Middle frontal gyrus (tissue), 1 donor: ENCODE results near the gene SH3BP4.

ENCODE experiments used
- DNase-seq: peaks from one replicate; pipeline ENCODE4 v3.0.0-alpha.2; 2015; ENCODE audit warnings: low spot score; ENCODE audit errors: extremely low spot score

Gene SH3BP4

DNA sequence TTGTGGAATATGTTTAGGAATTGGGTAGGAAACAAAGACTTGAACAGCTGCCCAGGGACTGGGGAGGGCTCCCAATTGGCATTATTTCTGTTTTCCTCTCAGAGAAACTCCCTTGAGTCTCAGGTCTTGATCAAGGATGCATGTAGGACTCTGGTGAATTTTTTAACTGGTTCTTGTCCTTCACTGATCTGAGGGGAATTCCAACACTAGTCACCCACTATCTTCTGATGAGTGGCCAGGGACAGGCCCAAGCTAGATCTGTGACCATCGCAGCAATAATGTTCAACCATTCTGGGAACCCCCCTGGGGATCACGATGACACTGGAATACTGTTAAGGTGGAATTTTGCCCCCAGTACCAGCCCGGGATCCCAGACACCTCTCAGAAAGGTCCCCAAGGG lies 132.0 kb downstream of the SH3BP4 start:
- DNase-seq, result no peak

GRCh38 chr2:235084424-235084823 lies 132.6 kb downstream of the SH3BP4 start:
- no peak for DNase-seq

- no peak for DNase-seq
Measured at GRCh38 chr2:235085476-235085875, 133.7 kb downstream of the SH3BP4 start.

DNA sequence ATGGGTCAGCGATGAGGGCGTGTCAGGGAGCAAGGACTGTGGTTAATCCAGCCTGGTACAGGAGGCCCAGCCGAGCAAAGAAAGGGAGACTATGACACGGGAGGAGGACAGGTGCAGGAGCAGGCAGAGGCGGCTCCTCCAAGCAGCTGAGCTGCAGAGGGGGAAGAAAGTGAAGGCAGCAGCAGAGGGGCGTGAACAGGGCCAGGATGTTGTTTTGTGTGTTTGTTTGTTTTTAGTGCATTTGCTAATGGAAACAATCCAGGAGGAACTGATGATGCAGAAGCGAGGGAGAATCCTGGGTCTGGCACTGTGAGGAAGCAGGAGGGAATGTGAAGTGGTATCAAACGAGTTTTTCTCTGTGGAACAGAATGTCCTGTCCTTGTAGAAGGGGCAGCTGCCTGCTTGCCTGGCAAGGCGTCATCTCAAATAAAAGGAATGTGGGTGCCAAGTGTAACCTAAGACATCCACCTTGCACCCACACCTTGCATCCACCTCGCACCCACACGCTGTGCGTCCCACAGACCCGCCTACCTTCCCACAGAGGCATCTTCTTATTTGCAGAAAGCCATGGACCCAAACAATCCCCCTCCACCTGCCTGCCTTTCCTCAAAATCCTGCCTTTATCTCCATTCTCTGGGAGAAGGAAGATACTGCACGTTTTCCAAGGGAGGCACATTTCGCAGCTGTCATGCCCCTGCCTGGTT lies 134.8 kb downstream of the SH3BP4 start:
- DNase-seq, result no peak

- DNase-seq, result no peak
Measured at GRCh38 chr2:235087832-235088495, 136.1 kb downstream of the SH3BP4 start.

DNA sequence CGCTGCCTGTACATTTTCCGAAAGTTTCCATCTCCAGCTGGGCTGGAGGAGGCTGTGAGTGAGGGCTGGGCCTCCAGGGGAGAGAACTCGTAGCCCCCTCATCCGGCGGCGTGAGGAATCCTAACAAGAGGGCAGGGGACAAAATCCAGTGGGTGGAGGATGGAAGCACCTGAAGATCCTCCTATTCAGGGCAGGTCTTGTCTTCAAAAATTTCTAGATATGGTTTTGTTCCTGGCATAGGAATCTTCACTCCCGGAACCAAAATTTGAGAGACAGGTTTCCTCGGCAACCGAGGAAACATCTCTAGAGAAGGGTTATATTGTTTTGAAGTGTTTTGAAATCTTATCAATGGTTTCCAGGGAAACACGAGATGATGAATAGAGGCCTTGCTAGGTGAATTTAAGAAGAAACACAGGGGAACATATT lies 136.7 kb downstream of the SH3BP4 start:
- DNase-seq, result no peak

DNA sequence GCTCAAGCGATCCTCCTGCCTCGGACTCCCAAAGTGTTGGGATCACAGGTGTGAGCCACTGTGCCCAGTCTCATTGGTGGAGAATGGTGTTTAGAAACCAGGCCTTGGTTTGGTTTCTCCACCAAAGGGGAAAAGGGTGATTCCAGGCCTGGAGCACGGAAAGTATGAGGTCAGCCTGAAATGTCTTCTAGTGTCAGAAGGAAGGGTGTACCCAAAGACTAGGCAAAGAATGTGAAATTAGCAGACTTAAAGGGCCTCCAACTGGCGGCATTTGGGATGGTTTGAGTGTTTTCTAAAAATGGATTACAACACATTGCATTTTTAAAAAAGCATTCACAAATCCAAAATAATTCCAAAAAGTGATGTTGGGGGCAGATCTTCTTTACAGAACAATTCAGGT lies 139.6 kb downstream of the SH3BP4 start:
- no peak for DNase-seq

GRCh38 chr2:235091983-235092382 lies 140.2 kb downstream of the SH3BP4 start:
- no peak for DNase-seq

- no peak for DNase-seq
Measured at GRCh38 chr2:235092433-235093223, 140.8 kb downstream of the SH3BP4 start.

- no peak for DNase-seq
Measured at GRCh38 chr2:235094457-235094856, 142.6 kb downstream of the SH3BP4 start.

GRCh38 chr2:235095569-235095968 lies 143.8 kb downstream of the SH3BP4 start:
- DNase-seq, result no peak

DNA sequence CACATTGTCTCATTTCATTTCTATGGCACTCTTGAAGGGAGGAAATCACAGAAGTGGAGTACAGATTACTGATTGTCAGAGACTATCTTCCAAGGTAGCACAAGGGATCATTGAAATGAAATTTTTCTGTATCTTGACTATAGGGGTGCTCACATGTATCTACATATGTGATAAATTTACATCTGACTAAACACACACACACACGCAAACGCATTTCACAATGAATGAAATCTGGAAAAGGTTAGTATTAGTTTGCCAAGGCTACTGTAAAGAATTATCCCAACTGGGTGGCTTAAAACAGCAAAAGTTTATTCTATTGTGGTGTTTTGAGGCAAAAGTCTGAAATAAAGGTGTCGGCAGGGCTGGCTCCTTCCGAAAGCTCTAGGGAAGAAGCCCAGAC lies 144.6 kb downstream of the SH3BP4 start:
- no peak for DNase-seq

DNA sequence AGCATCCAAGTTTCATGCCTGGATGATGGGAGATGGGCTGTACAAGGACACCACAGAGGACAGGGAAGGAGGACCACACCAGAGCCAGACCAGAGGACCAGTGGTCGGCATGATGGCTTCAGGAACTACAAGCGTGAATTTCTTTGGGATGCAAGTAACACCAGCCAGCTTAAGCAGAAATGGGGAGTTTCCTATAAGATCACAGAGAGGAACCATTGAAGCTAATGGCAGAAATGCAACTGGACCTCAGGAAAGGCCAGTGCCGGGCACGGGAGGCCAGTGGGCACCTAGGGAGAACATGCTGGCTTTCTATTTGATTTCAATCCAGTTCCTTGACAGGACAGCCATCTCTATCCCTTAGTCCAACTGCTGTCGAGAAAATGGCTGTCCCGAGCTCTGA lies 145.4 kb downstream of the SH3BP4 start:
- DNase-seq, result no peak

GRCh38 chr2:235098269-235098668 lies 146.5 kb downstream of the SH3BP4 start:
- DNase-seq, result no peak

DNA sequence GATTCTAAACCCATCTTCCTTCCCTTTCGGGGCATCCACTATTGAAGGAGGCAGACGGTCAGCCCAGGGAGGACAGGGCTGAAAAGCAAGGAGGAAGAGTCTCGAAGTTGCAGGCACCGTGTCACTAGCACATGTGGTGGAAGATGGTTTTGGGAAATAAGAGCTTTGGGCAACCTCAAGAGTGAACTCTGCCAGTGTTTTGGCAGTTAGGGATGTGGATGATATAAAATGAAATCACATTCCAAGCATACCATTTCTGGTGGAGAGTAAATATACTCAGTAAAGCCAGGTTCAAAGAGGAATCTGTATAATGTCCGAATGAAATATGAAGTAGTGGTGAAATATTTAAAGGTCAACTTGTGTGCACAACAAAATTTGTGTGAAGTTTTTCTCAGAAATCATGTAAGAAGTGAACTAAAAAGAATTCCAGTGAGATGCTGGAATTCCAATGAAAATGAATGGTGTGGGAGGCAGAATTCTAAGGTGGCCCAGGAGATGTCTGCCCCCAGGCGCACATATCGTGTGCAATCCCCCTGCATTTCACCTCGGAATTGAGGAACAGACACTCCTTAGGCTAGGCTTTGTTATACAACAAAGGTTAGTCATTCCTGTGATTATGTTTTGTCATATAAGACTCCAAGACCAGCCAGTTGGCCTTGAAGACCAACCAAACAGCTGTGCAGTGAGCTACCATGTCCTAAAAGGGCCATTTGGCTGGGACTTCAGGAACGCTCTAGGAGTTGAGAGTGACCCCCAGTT lies 147.1 kb downstream of the SH3BP4 start:
- DNase-seq, result no peak

GRCh38 chr2:235102896-235103295 lies 151.1 kb downstream of the SH3BP4 start:
- no peak for DNase-seq
